ENCODE data around the gene CHMP4B.

DNA sequence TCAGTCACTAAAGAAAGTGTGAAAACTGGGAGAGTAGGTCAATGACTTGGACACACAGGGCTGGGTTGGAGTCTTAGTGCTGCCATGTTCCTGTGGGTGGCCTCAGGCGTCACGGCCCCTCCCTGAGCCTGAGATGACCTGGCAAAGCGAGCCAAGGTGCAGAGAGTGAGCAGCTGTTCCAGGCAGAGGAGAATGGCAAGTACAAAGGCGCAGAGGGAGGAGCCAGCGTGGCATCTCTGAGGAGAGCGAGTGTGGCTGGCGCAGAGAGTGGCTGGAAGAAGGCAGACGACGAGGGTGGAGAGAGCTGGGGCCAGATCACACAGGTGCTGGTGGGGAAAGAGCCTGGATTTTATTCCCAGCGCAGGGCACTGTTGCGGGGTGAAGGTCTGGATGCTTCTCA is 20.6 kb upstream of the CHMP4B start:
- TF ChIP-seq, protein P1, sequence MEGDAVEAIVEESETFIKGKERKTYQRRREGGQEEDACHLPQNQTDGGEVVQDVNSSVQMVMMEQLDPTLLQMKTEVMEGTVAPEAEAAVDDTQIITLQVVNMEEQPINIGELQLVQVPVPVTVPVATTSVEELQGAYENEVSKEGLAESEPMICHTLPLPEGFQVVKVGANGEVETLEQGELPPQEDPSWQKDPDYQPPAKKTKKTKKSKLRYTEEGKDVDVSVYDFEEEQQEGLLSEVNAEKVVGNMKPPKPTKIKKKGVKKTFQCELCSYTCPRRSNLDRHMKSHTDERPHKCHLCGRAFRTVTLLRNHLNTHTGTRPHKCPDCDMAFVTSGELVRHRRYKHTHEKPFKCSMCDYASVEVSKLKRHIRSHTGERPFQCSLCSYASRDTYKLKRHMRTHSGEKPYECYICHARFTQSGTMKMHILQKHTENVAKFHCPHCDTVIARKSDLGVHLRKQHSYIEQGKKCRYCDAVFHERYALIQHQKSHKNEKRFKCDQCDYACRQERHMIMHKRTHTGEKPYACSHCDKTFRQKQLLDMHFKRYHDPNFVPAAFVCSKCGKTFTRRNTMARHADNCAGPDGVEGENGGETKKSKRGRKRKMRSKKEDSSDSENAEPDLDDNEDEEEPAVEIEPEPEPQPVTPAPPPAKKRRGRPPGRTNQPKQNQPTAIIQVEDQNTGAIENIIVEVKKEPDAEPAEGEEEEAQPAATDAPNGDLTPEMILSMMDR (conservative IDR thresholded peaks at IDR 0.05; ENCODE audit: low read depth, low read length) = no peak
- TF ChIP-seq EZH2 (IDR thresholded peaks at IDR 0.05; ENCODE audit: borderline replicate concordance, low read depth, low read length, poor library complexity, severe bottlenecking) = no peak
